Measurements from ENCODE around the gene KCTD20.
"Not testable (repeated sequence)": the region's sequence is repeated elsewhere in the genome, so short reads cannot be mapped to it uniquely, and the experiment has no call there.

Gene KCTD20

DNA sequence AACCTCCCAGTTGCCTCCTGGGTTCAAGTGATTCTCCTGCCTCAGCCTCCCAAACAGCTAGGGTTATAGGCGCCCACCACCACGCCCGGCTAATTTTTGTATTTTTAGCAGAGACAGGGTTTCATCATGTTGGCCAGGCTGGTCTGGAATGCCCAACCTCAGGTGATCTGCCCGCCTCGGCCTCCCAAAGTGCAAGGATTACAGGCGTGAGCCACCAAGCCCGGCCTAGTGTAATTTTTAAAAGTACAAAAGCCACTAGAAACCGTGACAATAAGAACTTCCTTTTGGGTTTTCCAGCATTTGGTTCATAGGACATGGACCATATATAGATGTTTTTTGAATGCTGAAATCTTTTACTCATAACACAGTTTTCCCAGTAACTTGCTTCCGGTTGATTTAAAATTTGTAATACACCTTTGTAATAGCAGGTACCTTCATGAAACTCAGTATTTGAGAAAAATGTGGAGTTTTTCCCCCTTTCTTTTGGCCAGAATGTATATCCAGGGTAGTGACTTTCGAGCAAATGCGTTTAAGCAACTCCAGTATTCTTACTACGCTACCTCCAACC lies 613 bp upstream of the KCTD20 start:
- ChIA-PET POLR2A (ENCODE audit: low non-redundant PET) (no interaction called here), CTCF (no interaction called here)
- no peak for DNase-seq (ENCODE audit: low spot score)
- TF ChIP-seq, protein P1, sequence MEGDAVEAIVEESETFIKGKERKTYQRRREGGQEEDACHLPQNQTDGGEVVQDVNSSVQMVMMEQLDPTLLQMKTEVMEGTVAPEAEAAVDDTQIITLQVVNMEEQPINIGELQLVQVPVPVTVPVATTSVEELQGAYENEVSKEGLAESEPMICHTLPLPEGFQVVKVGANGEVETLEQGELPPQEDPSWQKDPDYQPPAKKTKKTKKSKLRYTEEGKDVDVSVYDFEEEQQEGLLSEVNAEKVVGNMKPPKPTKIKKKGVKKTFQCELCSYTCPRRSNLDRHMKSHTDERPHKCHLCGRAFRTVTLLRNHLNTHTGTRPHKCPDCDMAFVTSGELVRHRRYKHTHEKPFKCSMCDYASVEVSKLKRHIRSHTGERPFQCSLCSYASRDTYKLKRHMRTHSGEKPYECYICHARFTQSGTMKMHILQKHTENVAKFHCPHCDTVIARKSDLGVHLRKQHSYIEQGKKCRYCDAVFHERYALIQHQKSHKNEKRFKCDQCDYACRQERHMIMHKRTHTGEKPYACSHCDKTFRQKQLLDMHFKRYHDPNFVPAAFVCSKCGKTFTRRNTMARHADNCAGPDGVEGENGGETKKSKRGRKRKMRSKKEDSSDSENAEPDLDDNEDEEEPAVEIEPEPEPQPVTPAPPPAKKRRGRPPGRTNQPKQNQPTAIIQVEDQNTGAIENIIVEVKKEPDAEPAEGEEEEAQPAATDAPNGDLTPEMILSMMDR (conservative IDR thresholded peaks at IDR 0.05; ENCODE audit: low read depth), result no peak
- peak overlapping the region; percentile 94 for H3K27ac ChIP-seq

DNA sequence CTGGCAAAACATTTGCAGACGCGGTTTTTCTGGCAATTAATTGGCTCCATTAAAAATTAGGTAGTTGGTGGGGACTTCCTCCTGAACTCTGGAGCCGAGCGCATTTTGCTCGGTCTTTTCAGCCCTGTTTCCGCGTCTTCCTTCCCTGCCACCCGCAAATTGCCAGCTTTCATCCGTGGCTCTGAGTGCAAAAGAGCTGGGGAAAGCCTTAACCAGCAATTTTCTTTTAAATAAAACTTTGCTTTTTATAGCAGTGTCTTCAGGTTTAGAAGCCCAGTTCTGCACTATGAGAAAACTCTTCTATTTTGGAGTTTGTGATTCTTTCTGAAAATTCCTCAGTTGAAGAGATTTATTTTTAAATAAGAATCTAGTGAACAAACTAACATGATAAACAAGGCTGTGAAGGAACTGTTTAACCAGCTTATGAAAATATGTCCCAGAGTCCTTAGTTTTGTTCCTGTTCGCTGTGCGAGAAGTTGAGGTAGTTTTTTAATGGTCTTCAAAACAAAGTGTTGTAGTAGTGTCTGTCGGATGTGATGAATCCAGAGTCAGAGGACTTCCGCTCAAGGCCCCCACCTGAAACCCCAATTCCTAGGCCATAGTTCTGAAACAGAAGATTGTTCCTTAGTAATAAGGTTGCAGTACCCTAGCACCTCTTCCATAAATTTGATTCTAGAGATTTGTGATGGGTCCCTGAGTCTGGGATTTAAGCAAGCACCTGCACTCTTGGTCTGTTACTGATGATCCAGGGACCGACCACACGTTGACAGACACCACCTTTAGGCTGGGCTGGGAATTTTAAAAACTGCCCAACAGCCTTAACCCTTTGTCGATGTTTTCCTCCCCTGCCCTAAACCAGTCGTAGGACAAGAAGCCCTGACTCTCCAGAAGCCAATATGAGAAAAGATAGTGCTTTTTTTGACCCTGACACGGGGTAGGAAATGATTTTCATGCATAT lies 950 bp downstream of the KCTD20 start:
- ChIA-PET POLR2A (ENCODE audit: low non-redundant PET) (interaction anchor here (1.1 kb wide), 1 partner anchor 20 kb away, joined by 3 read pairs; no protein-coding TSS in a partner anchor), CTCF (interaction anchor here (0.6 to 0.7 kb wide), 2 partner anchors 26 to 247 kb away, joined by 3 read pairs; partner anchors contain the start of gene BRPF3)
- peak overlapping the region; percentile 94 for H3K27ac ChIP-seq
- TF ChIP-seq, protein P1 (conservative IDR thresholded peaks at IDR 0.05; ENCODE audit: low read depth), result peak; percentile 15; the same call in 1 of the 2 replicates
- peak; percentile 48 for DNase-seq (ENCODE audit: low spot score)

GRCh38 chr6:36444470-36444869 lies 1.7 kb downstream of the KCTD20 start:
- CTCF ChIA-PET, result interaction anchor here (0.5 to 0.7 kb wide), 3 partner anchors 27 to 358 kb away, joined by 3 read pairs; partner anchors contain the start of gene BRPF3
- peak overlapping the region; percentile 62 for H3K27ac ChIP-seq
- TF ChIP-seq, protein P1 (conservative IDR thresholded peaks at IDR 0.05; ENCODE audit: low read depth), result no peak
- DNase-seq (ENCODE audit: low spot score), result peak; percentile 31
- POLR2A ChIA-PET (ENCODE audit: low non-redundant PET), result no interaction called here

- ChIA-PET CTCF (interaction anchor here (0.6 kb wide), 1 partner anchor 17 kb away, joined by 3 read pairs; no protein-coding TSS in a partner anchor), POLR2A (ENCODE audit: low non-redundant PET) (no interaction called here)
- TF ChIP-seq, protein P1 (conservative IDR thresholded peaks at IDR 0.05; ENCODE audit: low read depth), result no peak
- no peak for DNase-seq (ENCODE audit: low spot score)
- H3K27ac ChIP-seq, result no peak overlapping the region
Observed at GRCh38 chr6:36445621-36446020, 2.8 kb downstream of the KCTD20 start.

GRCh38 chr6:36449173-36449572 lies 6.4 kb downstream of the KCTD20 start:
- POLR2A ChIA-PET (ENCODE audit: low non-redundant PET); DNase-seq (ENCODE audit: low spot score); CTCF ChIA-PET; H3K27ac ChIP-seq: not testable (repeated sequence)

- CTCF ChIA-PET; H3K27ac ChIP-seq; DNase-seq (ENCODE audit: low spot score): not testable (repeated sequence)
- POLR2A ChIA-PET (ENCODE audit: low non-redundant PET), result interaction anchor here (0.7 kb wide), 1 partner anchor 81 kb away, joined by 3 read pairs; no protein-coding TSS in a partner anchor
Observed at GRCh38 chr6:36452897-36453296, 10.1 kb downstream of the KCTD20 start.

DNA sequence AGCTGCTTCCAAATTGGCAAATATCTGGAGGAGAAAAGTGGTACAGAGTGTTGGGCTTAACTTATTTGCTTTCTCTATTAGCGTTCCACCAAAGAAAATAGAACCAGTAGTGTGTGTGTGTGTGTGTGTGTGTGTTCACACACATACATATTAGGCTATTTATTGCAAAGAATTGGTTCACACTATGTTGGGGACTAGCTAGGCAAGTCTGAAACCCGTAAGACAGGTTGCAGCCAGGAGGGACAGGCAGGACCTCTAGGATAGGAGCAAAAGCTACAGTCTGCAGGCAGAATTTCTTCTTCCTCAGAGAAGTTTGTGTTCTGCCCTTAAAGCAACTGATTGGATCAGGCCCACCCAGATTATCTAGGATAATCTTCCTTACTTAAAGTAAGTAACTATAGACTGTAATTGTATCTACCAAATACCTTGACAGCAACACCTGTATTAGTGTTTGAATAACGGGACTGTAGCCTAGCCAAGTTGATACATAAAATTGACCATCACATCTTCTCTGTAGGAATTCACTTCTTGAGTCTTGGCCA lies 12.8 kb downstream of the KCTD20 start:
- DNase-seq (ENCODE audit: low spot score), result no peak
- ChIA-PET POLR2A (ENCODE audit: low non-redundant PET) (no interaction called here), CTCF (interaction anchor here (0.6 kb wide), 1 partner anchor 209 kb away, joined by 4 read pairs; no protein-coding TSS in a partner anchor)
- TF ChIP-seq, protein P1 (conservative IDR thresholded peaks at IDR 0.05; ENCODE audit: low read depth), result no peak
- H3K27ac ChIP-seq, result no peak overlapping the region
